Measurements from ENCODE around the gene ANO8.

Gene ANO8

GRCh38 chr19:17321655-17322489 is 12.8 kb downstream of the ANO8 start:
- no peaks in the 10 kb centered on the region for H3K9me3 ChIP-seq (ENCODE audit: low read length)
- H2AFZ ChIP-seq (ENCODE audit: low read depth, low read length): no peak overlapping the region
- no peaks in the 10 kb centered on the region for H3K4me1 ChIP-seq (ENCODE audit: insufficient read depth, low read length)
- H3K27me3 ChIP-seq (ENCODE audit: insufficient read depth, low read length): no peaks in the 10 kb centered on the region
- peaks cover 50% of the 10 kb centered on the region for H3K36me3 ChIP-seq (ENCODE audit: insufficient read depth, low read length)
- no peak overlapping the region for H3K4me3 ChIP-seq (ENCODE audit: low read length)

DNA sequence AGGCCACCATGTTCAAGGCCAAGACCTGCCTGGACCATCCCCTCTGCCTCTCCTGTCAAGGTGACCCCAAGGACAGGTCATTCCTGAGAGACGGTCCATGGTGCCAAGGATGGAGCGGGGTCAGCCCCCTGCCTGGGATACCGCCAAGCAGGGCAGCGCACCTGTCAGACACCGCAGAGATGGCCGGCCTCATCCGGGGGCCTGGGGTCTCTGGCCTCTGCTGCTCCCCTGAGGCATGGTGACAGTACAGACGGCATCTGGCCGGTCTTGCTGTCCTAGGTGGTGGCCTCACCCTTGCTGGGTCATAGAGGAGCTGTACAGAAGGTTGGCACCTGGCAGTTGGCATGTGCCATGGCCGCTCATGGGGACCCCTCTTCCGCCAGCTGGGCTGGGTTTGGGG is 14.2 kb downstream of the ANO8 start:
- Histone ChIP-seq H3K27me3 (ENCODE audit: insufficient read depth, low read length) (no peaks in the 10 kb centered on the region), H3K4me1 (ENCODE audit: insufficient read depth, low read length) (no peaks in the 10 kb centered on the region), H2AFZ (ENCODE audit: low read depth, low read length) (no peak overlapping the region), H3K36me3 (ENCODE audit: insufficient read depth, low read length) (peaks cover 48% of the 10 kb centered on the region), H3K9me3 (ENCODE audit: low read length) (no peaks in the 10 kb centered on the region), H3K4me3 (ENCODE audit: low read length) (no peak overlapping the region)

DNA sequence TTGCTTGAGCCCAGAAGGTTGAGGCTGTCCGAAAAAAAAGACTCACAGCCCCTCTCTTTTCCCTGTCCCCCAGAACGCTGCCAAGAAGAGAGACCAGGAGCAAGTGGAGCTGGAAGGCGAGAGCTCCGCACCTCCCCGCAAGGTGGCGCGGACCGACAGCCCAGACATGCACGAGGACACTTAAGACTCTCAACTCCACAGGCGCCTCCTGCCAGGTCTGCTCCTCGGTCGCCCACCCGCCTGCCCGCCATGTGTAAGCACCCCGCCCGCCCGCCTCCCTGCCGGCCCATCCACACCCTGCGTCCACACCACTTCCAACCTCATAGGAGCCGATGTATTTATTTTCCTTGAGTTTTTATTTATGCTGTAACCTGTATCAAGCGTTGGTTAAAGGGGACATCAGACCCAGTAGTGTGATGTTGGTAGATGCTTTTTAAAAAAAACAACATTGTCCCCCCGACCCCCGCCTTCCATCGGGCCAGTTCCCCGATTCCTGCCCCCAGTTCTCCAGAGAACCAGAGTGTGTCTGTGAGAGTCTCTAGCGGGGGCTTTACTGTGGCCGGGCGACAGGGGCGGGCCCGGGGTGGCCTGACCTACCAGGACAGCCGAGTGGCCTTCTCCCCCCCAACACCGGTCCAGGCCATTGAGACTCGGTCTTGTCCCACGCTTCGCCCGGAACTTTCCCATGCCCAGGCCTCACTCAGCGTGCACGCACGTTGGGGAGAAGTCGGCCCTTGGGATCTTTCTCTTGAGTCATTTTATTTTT is 15.0 kb downstream of the ANO8 start:
- Histone ChIP-seq H3K36me3 (ENCODE audit: insufficient read depth, low read length) (peaks cover 45% of the 10 kb centered on the region), H2AFZ (ENCODE audit: low read depth, low read length) (no peak overlapping the region), H3K4me3 (ENCODE audit: low read length) (no peak overlapping the region), H3K27me3 (ENCODE audit: insufficient read depth, low read length) (no peaks in the 10 kb centered on the region), H3K4me1 (ENCODE audit: insufficient read depth, low read length) (no peaks in the 10 kb centered on the region), H3K9me3 (ENCODE audit: low read length) (no peaks in the 10 kb centered on the region)

DNA sequence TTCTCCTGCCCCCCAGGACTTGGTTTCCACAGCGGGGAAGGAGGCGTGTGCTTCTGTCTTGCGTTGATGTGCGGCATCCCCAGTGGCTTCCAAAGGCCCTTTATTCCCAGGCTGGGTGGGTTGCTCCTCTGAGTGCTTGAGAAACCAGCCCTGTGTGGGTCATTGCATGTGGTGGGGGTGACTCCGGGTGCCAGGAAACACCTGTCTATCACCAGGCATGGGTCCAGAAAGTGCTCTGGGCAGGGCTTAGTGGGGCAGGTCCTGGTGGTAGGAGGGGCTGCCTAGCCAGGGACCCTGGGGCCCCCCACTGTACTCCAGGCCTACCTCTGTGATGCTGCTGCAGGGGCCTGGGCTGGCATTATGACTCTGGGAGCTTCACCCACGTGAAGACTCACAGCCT is 15.7 kb downstream of the ANO8 start:
- Histone ChIP-seq H3K27me3 (ENCODE audit: insufficient read depth, low read length) (no peaks in the 10 kb centered on the region), H3K9me3 (ENCODE audit: low read length) (no peaks in the 10 kb centered on the region), H3K4me3 (ENCODE audit: low read length) (no peak overlapping the region), H3K36me3 (ENCODE audit: insufficient read depth, low read length) (peaks cover 45% of the 10 kb centered on the region), H2AFZ (ENCODE audit: low read depth, low read length) (no peak overlapping the region), H3K4me1 (ENCODE audit: insufficient read depth, low read length) (no peaks in the 10 kb centered on the region)

DNA sequence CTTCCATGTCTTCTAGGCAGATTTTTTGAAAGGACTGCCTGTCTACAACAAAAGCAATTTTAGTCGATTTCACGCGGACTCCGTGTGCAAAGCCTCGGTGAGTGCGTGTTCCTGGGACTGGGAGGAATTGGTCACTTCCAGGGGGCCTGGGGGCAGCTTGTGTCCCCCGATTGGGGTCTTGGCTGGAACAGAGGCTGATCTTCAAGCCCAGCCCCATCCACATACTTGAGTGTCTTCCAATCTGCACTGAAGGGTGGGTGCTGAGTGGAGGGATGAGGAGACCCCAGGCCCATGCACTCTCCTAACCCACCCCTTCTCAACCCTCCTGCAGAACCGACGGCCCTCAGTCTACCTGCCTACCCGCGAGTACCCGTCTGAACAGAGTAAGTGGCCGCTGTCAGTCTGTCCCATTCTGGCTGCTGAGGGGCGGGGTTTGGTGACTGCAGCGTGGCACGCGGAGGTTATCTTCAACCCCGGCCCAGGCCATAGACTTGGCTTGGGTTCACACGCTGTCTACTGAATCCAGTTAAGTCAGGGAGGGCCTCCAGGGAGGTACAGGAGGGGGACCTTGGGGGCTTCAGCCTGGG is 20.6 kb downstream of the ANO8 start:
- H3K36me3 ChIP-seq (ENCODE audit: insufficient read depth, low read length): peaks cover 28% of the 10 kb centered on the region
- no peaks in the 10 kb centered on the region for H3K9me3 ChIP-seq (ENCODE audit: low read length)
- H3K4me1 ChIP-seq (ENCODE audit: insufficient read depth, low read length): peaks cover 12% of the 10 kb centered on the region
- no peak overlapping the region for H2AFZ ChIP-seq (ENCODE audit: low read depth, low read length)
- no peaks in the 10 kb centered on the region for H3K27me3 ChIP-seq (ENCODE audit: insufficient read depth, low read length)
- H3K4me3 ChIP-seq (ENCODE audit: low read length): no peak overlapping the region

GRCh38 chr19:17312189-17313113 is 22.2 kb downstream of the ANO8 start:
- no peak overlapping the region for H3K4me3 ChIP-seq (ENCODE audit: low read length)
- no peak overlapping the region for H2AFZ ChIP-seq (ENCODE audit: low read depth, low read length)
- peaks cover 12% of the 10 kb centered on the region for H3K4me1 ChIP-seq (ENCODE audit: insufficient read depth, low read length)
- no peaks in the 10 kb centered on the region for H3K27me3 ChIP-seq (ENCODE audit: insufficient read depth, low read length)
- peaks cover 26% of the 10 kb centered on the region for H3K36me3 ChIP-seq (ENCODE audit: insufficient read depth, low read length)
- H3K9me3 ChIP-seq (ENCODE audit: low read length): no peaks in the 10 kb centered on the region

- Histone ChIP-seq H3K4me3 (ENCODE audit: low read length) (no peak overlapping the region), H3K9me3 (ENCODE audit: low read length) (no peaks in the 10 kb centered on the region), H3K27me3 (ENCODE audit: insufficient read depth, low read length) (no peaks in the 10 kb centered on the region), H3K36me3 (ENCODE audit: insufficient read depth, low read length) (peaks cover 24% of the 10 kb centered on the region), H2AFZ (ENCODE audit: low read depth, low read length) (no peak overlapping the region), H3K4me1 (ENCODE audit: insufficient read depth, low read length) (peaks cover 15% of the 10 kb centered on the region)
Measured at GRCh38 chr19:17311455-17312188, 23.0 kb downstream of the ANO8 start.

- H3K4me3 ChIP-seq (ENCODE audit: low read length): peak overlapping the region; percentile 73
- H3K27me3 ChIP-seq (ENCODE audit: insufficient read depth, low read length): no peaks in the 10 kb centered on the region
- H2AFZ ChIP-seq (ENCODE audit: low read depth, low read length): peak overlapping the region; percentile 41
Measured at GRCh38 chr19:17309965-17310461, 24.6 kb downstream of the ANO8 start.

GRCh38 chr19:17309198-17309964 is 25.3 kb downstream of the ANO8 start, which contains the start of gene DDA1:
DDA1 (plus strand) TSS chr19:17309563; CDS start chr19:17309655, 92 bp downstream.
- H3K36me3 ChIP-seq (ENCODE audit: insufficient read depth, low read length): peaks cover 11% of the 10 kb centered on the region
- no peaks in the 10 kb centered on the region for H3K27me3 ChIP-seq (ENCODE audit: insufficient read depth, low read length)
- H3K4me1 ChIP-seq (ENCODE audit: insufficient read depth, low read length): peaks cover 21% of the 10 kb centered on the region
- peak within 1 kb of the TSS; percentile 41 for H2AFZ ChIP-seq (ENCODE audit: low read depth, low read length)
- H3K4me3 ChIP-seq (ENCODE audit: low read length): peak within 1 kb of the TSS; percentile 73
- no peaks in the 10 kb centered on the region for H3K9me3 ChIP-seq (ENCODE audit: low read length)

More at GRCh38 chr19:17309965-17310461, 24.6 kb downstream of the ANO8 start:
- Histone ChIP-seq H3K9me3 (ENCODE audit: low read length) (no peaks in the 10 kb centered on the region), H3K36me3 (ENCODE audit: insufficient read depth, low read length) (peaks cover 16% of the 10 kb centered on the region), H3K4me1 (ENCODE audit: insufficient read depth, low read length) (peaks cover 21% of the 10 kb centered on the region)

GRCh38 chr19:17307876-17308377 is 26.7 kb downstream of the ANO8 start:
- Histone ChIP-seq H3K27me3 (ENCODE audit: insufficient read depth, low read length) (no peaks in the 10 kb centered on the region), H3K9me3 (ENCODE audit: low read length) (no peaks in the 10 kb centered on the region), H3K4me3 (ENCODE audit: low read length) (no peak overlapping the region), H3K36me3 (ENCODE audit: insufficient read depth, low read length) (peaks cover 4% of the 10 kb centered on the region), H3K4me1 (ENCODE audit: insufficient read depth, low read length) (peaks cover 26% of the 10 kb centered on the region), H2AFZ (ENCODE audit: low read depth, low read length) (no peak overlapping the region)

DNA sequence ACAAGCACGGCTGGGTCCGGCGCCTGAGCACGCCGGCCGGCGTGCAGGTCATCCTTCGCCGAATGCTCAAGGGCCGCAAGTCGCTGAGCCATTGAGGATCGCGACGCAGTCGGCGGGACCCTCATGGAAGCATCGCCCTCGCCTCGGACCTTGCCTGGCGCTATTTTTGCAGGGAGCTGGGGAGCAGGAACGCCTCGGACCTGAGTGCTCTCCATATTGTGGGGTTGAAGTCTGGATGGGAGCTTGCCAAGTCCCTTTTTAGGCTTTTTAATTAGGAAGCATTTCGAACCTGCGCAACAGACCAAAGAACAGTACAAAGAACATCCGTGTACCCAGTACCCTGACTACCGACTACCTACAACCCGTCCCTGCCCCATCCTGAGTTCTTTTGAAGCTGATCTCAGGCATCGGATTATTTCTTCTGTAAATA is 28.4 kb downstream of the ANO8 start:
- H3K36me3 ChIP-seq (ENCODE audit: insufficient read depth, low read length): no peaks in the 10 kb centered on the region
- H3K4me3 ChIP-seq (ENCODE audit: low read length): peak overlapping the region; percentile 80
- peak overlapping the region; percentile 85 for H2AFZ ChIP-seq (ENCODE audit: low read depth, low read length)
- H3K27me3 ChIP-seq (ENCODE audit: insufficient read depth, low read length): no peaks in the 10 kb centered on the region
- H3K4me1 ChIP-seq (ENCODE audit: insufficient read depth, low read length): peaks cover 24% of the 10 kb centered on the region
- H3K9me3 ChIP-seq (ENCODE audit: low read length): no peaks in the 10 kb centered on the region

Data from neuron (in vitro differentiated cells).